ENCODE results near the gene ATP1B2. TPM values are rescaled to one million over a fixed set of nuclear protein-coding genes. Genes with fewer than 3 reads are reported as not detected.
A peak's percentile ranks its signal among the peaks of the same experiment; 100 is the strongest.

The ATP1B2 gene
- total RNA-seq, 1 donor from 2014 or later = 2.7 TPM

DNA sequence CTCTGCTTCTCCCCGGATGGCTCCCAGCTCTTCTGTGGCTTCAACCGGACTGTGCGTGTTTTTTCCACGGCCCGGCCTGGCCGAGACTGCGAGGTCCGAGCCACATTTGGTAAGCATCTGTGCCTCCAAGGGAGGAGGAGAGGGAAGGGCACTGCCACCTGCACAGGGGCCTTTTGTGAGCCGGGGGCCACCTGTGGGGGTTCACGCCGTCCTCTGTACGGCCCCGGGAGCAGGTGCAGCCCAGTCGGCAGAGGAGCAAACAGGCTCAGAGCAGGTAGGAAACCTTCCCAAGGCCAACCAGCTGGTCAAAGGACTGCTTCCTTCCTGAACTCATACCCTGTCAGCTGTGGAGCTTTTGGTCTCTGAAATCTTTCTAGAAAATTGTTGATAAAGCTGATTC, 51.0 kb downstream of the ATP1B2 start:
- no peak overlapping the region for H3K27ac ChIP-seq
- H3K4me3 ChIP-seq = no peak overlapping the region
- peaks cover 24% of the 10 kb centered on the region for H3K4me1 ChIP-seq
- no peaks in the 10 kb centered on the region for H3K9me3 ChIP-seq
- intact Hi-C loops (cut with DNase I) = no loop called here
- no peak for TF ChIP-seq POLR2AphosphoS5 (IDR thresholded peaks at IDR 0.05; ENCODE audit: insufficient read depth in 1 of 2, low read depth in 1 of 2)
- TF ChIP-seq, protein P1, sequence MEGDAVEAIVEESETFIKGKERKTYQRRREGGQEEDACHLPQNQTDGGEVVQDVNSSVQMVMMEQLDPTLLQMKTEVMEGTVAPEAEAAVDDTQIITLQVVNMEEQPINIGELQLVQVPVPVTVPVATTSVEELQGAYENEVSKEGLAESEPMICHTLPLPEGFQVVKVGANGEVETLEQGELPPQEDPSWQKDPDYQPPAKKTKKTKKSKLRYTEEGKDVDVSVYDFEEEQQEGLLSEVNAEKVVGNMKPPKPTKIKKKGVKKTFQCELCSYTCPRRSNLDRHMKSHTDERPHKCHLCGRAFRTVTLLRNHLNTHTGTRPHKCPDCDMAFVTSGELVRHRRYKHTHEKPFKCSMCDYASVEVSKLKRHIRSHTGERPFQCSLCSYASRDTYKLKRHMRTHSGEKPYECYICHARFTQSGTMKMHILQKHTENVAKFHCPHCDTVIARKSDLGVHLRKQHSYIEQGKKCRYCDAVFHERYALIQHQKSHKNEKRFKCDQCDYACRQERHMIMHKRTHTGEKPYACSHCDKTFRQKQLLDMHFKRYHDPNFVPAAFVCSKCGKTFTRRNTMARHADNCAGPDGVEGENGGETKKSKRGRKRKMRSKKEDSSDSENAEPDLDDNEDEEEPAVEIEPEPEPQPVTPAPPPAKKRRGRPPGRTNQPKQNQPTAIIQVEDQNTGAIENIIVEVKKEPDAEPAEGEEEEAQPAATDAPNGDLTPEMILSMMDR (IDR thresholded peaks at IDR 0.05) = no peak
- H3K27me3 ChIP-seq = peaks cover 6% of the 10 kb centered on the region
- no peak for DNase-seq (ENCODE audit: extremely low spot score in 2 of 2)
- H3K36me3 ChIP-seq = peaks cover 0 to 17% of the 10 kb centered on the region in 2 donors

DNA sequence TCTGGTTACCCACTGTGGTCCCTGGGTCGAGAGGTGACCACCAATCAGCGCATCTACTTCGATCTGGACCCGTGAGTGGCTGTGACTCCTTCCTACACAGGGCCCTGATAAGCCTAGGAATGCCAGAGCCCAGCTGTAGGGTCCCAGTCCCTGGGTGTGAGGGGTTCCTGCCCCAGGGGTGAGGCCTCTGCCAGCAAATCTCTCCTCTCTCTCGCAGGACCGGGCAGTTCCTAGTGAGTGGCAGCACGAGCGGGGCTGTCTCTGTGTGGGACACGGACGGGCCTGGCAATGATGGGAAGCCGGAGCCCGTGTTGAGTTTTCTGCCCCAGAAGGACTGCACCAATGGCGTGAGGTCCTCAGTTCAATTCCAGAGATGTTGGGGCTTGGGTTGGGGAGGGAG, 52.0 kb downstream of the ATP1B2 start:
- H3K36me3 ChIP-seq = peaks cover 0 to 17% of the 10 kb centered on the region in 2 donors
- no peak overlapping the region for H3K4me3 ChIP-seq
- H3K27ac ChIP-seq = no peak overlapping the region
- peaks cover 24% of the 10 kb centered on the region for H3K4me1 ChIP-seq
- H3K27me3 ChIP-seq = peaks cover 6% of the 10 kb centered on the region
- no peak for TF ChIP-seq POLR2A (IDR thresholded peaks at IDR 0.05)
- no peak for TF ChIP-seq POLR2AphosphoS5 (IDR thresholded peaks at IDR 0.05; ENCODE audit: insufficient read depth in 1 of 2, low read depth in 1 of 2)
- TF ChIP-seq, protein P1 (IDR thresholded peaks at IDR 0.05) = no peak
- no peaks in the 10 kb centered on the region for H3K9me3 ChIP-seq
- intact Hi-C loops (cut with DNase I) = no loop called here
- DNase-seq (ENCODE audit: extremely low spot score in 2 of 2) = no peak

DNA sequence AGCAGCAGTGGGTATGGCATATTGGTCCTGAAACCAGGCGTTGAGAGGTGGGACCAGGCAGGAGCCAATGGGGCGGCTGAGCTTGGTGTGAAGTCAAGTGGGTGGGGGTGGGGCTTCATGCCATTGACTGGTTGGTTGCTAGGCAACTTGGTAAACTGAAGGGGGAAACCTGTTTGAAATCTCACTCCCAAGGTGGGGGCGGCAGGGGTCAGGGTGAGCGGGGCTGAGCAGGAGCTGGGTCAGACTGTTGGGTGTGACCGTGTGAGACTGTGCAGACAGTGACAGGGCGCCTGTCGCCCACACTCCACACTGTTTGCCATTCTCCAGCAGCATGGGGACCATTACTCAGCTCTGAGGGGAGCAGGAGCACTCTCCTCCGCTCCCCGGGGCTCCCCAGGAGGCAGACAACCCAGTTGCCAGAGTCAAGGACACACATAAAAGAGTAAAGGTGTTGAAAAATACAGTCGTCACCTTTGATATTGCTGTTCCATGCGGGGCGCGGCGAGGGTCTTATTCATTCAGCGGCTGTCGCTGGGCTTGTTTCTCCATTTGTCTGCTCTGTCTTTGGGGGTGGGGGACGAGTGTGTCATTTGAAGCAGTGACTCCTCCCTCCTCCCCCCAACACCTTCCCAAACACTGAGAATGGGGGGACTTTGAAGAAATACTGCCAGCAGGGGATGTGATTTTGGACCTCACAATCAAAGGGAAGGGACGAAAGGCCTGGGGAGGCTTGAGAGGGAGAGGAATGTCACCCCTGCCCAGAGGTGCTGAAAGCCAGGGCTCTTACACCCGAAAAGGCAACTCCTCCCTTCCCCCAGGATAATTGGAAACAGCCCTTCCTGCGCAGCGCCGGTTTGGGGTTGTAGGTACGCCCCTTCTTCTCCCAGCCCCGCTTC, 53.1 kb downstream of the ATP1B2 start:
- DNase-seq (ENCODE audit: extremely low spot score in 2 of 2) = no peak
- peak overlapping the region; percentile 49 to 51 for H3K4me3 ChIP-seq
- H3K27me3 ChIP-seq = peaks cover 6% of the 10 kb centered on the region
- H3K9me3 ChIP-seq = no peaks in the 10 kb centered on the region
- H3K27ac ChIP-seq = no peak overlapping the region
- TF ChIP-seq, protein P1 (IDR thresholded peaks at IDR 0.05) = no peak
- no peak for TF ChIP-seq POLR2A (IDR thresholded peaks at IDR 0.05)
- TF ChIP-seq POLR2AphosphoS5 (IDR thresholded peaks at IDR 0.05; ENCODE audit: insufficient read depth in 1 of 2, low read depth in 1 of 2) = no peak
- peaks cover 24% of the 10 kb centered on the region for H3K4me1 ChIP-seq
- peaks cover 0 to 17% of the 10 kb centered on the region in 2 donors for H3K36me3 ChIP-seq
- intact Hi-C loops (cut with DNase I) = no loop called here

DNA sequence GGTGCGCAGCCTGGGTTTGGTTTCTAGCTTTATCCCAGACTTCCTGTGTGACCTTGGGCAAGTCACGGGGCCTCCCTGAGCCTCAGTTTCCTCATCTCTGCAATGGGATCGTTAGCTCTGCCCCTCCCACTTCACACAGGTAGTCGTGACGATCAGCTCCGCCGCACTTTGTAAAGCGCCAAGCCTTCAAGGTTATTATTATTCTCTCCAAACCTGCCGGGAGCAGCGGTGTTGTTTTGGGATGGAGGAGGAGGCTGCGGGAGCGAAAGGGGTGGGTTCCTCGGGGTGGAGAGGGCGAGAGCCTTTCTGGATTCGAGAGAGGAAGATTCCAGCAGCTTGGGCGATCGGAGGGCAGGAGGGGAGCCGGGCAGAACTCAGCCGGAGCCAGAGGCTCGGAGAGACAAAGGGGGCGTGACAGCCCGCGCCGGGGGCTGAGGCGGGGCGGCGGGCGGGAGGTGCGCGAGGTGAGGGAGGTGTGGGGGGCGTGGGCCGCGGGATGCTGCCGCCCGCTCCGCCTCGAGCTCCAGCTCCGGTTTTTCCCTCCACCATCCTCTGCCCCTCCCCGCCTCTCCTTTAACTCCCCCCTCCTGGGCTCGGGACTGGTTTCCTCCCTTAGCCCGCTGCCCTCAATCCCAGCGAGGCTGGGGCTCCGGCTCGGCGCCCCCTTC, 54.0 kb downstream of the ATP1B2 start, which contains the start of gene EFNB3:
TSS of gene EFNB3 (plus strand) at position 602 of the 668 bp plus-strand sequence. CDS start 397 bp downstream, outside the sequence.
- Histone ChIP-seq H3K27ac (no peak within 1 kb of the TSS), H3K27me3 (peaks cover 6% of the 10 kb centered on the region)

More for the DNA sequence above, 54.0 kb downstream of the ATP1B2 start, which contains the start of gene EFNB3:
- Histone ChIP-seq H3K4me1 (peaks cover 24% of the 10 kb centered on the region), H3K9me3 (no peaks in the 10 kb centered on the region), H3K4me3 (peak within 1 kb of the TSS; percentile 49 to 51), H3K36me3 (peaks cover 0 to 17% of the 10 kb centered on the region in 2 donors)
- intact Hi-C loops (cut with DNase I) = no loop called here
- TF ChIP-seq POLR2A (IDR thresholded peaks at IDR 0.05) = no peak
- TF ChIP-seq POLR2AphosphoS5 (IDR thresholded peaks at IDR 0.05; ENCODE audit: insufficient read depth in 1 of 2, low read depth in 1 of 2) = no peak
- TF ChIP-seq, protein P1 (IDR thresholded peaks at IDR 0.05) = no peak
- DNase-seq (ENCODE audit: extremely low spot score in 2 of 2) = no peak

Data from vagina (tissue), 2 donors.